Endothelial cell of umbilical vein (primary cell): ENCODE measurements around the gene PEAR1. TPM values are rescaled to one million over a fixed set of nuclear protein-coding genes. Genes with fewer than 3 reads are reported as not detected.

Experiments used
- BruUV-seq: library from RNA; stranded (reverse); fragments of 400-500 nt; replicated peaks from 2 replicates; lab custom pipeline; 2021; lab: Mats Ljungman, UMichigan
- CTCF ChIA-PET: fragments of 300-600, 350-600 bp; sonication (Branson Sonifier 250); formaldehyde crosslinking; loops from one replicate; lab custom pipeline; 2021; ENCODE audit warnings: antibody characterized with exemption, inconsistent platforms; lab: Charles Lee
- POLR2A ChIA-PET: fragments of 300-600, 350-600 bp; sonication (Branson Sonifier 250); formaldehyde crosslinking; loops from one replicate; lab custom pipeline; 2021; ENCODE audit warnings: antibody characterized with exemption, inconsistent platforms; lab: Charles Lee
- DNase-seq: peaks from one replicate; pipeline ENCODE4 v3.0.0-alpha.2; 2011; ENCODE audit warnings: low read depth, low spot score
- FAIRE-seq: peaks from 2 replicates; lab custom pipeline; 2011; peaks lifted over from hg19 to GRCh38; lab: Jason Lieb, UNC
- H2AFZ ChIP-seq: 2 replicates; pipeline ENCODE4 v1.6.0; 2012; ENCODE audit warnings: low read depth, low read length, control low read depth, inconsistent platforms
- H3K27ac ChIP-seq: 2 replicates; pipeline ENCODE4 v1.5.1; 2011; ENCODE audit warnings: low read depth, mild to moderate bottlenecking, control low read depth, low read length, moderate library complexity; ENCODE audit not compliant: insufficient read depth
- H3K27me3 ChIP-seq, 2 experiments: 2 replicates each; pipeline versions ENCODE4 v1.6.0 to v1.6.1; 2011; ENCODE audit warnings: low read length in 2 of 2, mixed read lengths in 1 of 2; ENCODE audit not compliant: control insufficient read depth in 2 of 2, insufficient read depth in 2 of 2
- H3K36me3 ChIP-seq, 2 experiments: 2 replicates in 1 of 2; 3 replicates in 1 of 2; pipeline ENCODE4 v1.5.1; 2011; ENCODE audit warnings: low read length in 2 of 2, mild to moderate bottlenecking in 1 of 2, moderate library complexity in 1 of 2; ENCODE audit not compliant: control insufficient read depth in 2 of 2, insufficient read depth in 2 of 2; ENCODE audit errors: extremely low read depth in 1 of 2
- H3K4me1 ChIP-seq: 3 replicates; pipeline ENCODE4 v1.5.1; 2011; ENCODE audit warnings: mild to moderate bottlenecking, low read length; ENCODE audit not compliant: control insufficient read depth, insufficient read depth; ENCODE audit errors: extremely low read depth
- H3K4me2 ChIP-seq: 2 replicates; pipeline ENCODE4 v1.6.1; 2011; ENCODE audit warnings: low read length, control low read depth, mixed read lengths; ENCODE audit not compliant: insufficient read depth
- H3K4me3 ChIP-seq, 3 experiments: fragments of 200-600 bp in 1 of 3; sonication (generic), shearing (Covaris generic) in 1 of 3; replicated peaks in 1 of 3; 2 replicates each; pipeline ENCODE4 v1.5.1; 2011 to 2016; ENCODE audit warnings: control low read depth in 3 of 3, low read length in 3 of 3, mild to moderate bottlenecking in 2 of 3, inconsistent platforms in 1 of 3, low read depth in 1 of 3, moderate library complexity in 1 of 3; ENCODE audit not compliant: insufficient read depth in 1 of 3
- H3K79me2 ChIP-seq: 2 replicates; pipeline ENCODE4 v1.6.0; 2012; ENCODE audit warnings: low read length, inconsistent platforms; ENCODE audit not compliant: control insufficient read depth, insufficient read depth
- H3K9ac ChIP-seq: replicated peaks from 2 replicates; pipeline ENCODE3; 2011; ENCODE audit warnings: low read length, control low read depth; ENCODE audit not compliant: insufficient read depth; ENCODE audit errors: extremely low read depth
- H3K9me1 ChIP-seq: replicated peaks from 3 replicates; pipeline ENCODE4 v1.6.0; 2011; ENCODE audit warnings: mild to moderate bottlenecking, low read length; ENCODE audit not compliant: control insufficient read depth, insufficient read depth; ENCODE audit errors: extremely low read depth
- H3K9me3 ChIP-seq: replicated peaks from 2 replicates; pipeline ENCODE4 v1.5.1; 2012; ENCODE audit warnings: low read length, inconsistent platforms; ENCODE audit not compliant: control insufficient read depth, insufficient read depth
- H4K20me1 ChIP-seq: replicated peaks from 2 replicates; pipeline ENCODE3; 2011; ENCODE audit warnings: mild to moderate bottlenecking, low read length; ENCODE audit not compliant: control insufficient read depth, insufficient read depth; ENCODE audit errors: extremely low read depth
- EZH2 ChIP-seq: IDR thresholded peaks from 2 replicates; pipeline ENCODE4 v1.6.1; 2012; ENCODE audit warnings: borderline replicate concordance, low read depth, mild to moderate bottlenecking, moderate library complexity, low read length, inconsistent platforms; ENCODE audit not compliant: severe bottlenecking
- FOS ChIP-seq: IDR thresholded peaks from 2 replicates; pipeline ENCODE4 v1.6.1; 2011; ENCODE audit warnings: mild to moderate bottlenecking, low read length, moderate library complexity, borderline replicate concordance; ENCODE audit not compliant: insufficient read depth
- GATA2 ChIP-seq: IDR thresholded peaks from 2 replicates; pipeline ENCODE4 v1.7.0; 2011; ENCODE audit warnings: low read depth, mild to moderate bottlenecking, moderate library complexity, mixed read lengths, low read length; ENCODE audit not compliant: insufficient read length, insufficient read depth
- JUN ChIP-seq: IDR thresholded peaks from 2 replicates; pipeline ENCODE4 v1.6.1; 2011; ENCODE audit warnings: borderline replicate concordance, low read depth; ENCODE audit not compliant: insufficient read length, insufficient read depth
- MYC ChIP-seq: IDR thresholded peaks from one replicate; pipeline ENCODE4 v1.6.1; 2011; ENCODE audit warnings: mild to moderate bottlenecking, low read depth, low read length
- POLR2A ChIP-seq: IDR thresholded peaks from 2 replicates; pipeline ENCODE4 v1.6.1; 2012; ENCODE audit warnings: low read depth, mild to moderate bottlenecking, control low read depth, low read length
- POLR2AphosphoS5 ChIP-seq: IDR thresholded peaks from 2 replicates; pipeline ENCODE4 v1.6.1; 2012; ENCODE audit warnings: low read depth, mild to moderate bottlenecking, control low read depth, low read length, moderate library complexity; ENCODE audit not compliant: insufficient read depth
- dilution Hi-C: fragments of 300-500 bp; cut with MboI; formaldehyde crosslinking; loops from one replicate; pipeline ENCODE4 v1.15.0; 2019; ENCODE audit warnings: low sequenced_read_pairs; ENCODE audit not compliant: extremely low pct_ligation_motif_present
- intact Hi-C: fragments of 100-400 bp; cut with micrococcal nuclease; formaldehyde crosslinking; loops from one replicate; pipeline ENCODE4 v1.10.0; 2022
- polyA plus RNA-seq, 4 experiments: library from polyadenylated mRNA; depleted of rRNA in 3 of 4; stranded (reverse) in 3 of 4; unstranded in 1 of 4; fragments of >200 nt; gene quantifications; 2 replicates each; pipeline versions ENCODE4 v1.2.1 to v1.2.3, GENCODE V29; 2011 to 2012; ENCODE audit warnings: missing spikeins in 1 of 4
- total RNA-seq: library from RNA; stranded (reverse); gene quantifications from 2 replicates; pipeline ENCODE4 v1.2.3, GENCODE V29; 2021
- TF ChIP-seq, protein P1 (sequence below): IDR thresholded peaks from 2 replicates; pipeline ENCODE4 v1.6.1; 2011; ENCODE audit not compliant: insufficient read depth, insufficient read length
- TF ChIP-seq, protein P2 (sequence below), 2 donors: IDR thresholded peaks; 1 replicate in 1 of 2; 2 replicates in 1 of 2; pipeline ENCODE4 v1.5.1; 2011; ENCODE audit warnings: low read length in 2 of 2, mild to moderate bottlenecking in 2 of 2, moderate library complexity in 2 of 2, control low read depth in 1 of 2, inconsistent platforms in 1 of 2, low read depth in 1 of 2; ENCODE audit not compliant: insufficient read depth in 1 of 2; ENCODE audit errors: extremely low read depth in 1 of 2

Gene PEAR1
- total and polyA plus RNA-seq, 2 donors (not counting 3 experiments of a cell fraction or from before 2014, with no cell fraction given): 90.7 to 106 TPM

DNA sequence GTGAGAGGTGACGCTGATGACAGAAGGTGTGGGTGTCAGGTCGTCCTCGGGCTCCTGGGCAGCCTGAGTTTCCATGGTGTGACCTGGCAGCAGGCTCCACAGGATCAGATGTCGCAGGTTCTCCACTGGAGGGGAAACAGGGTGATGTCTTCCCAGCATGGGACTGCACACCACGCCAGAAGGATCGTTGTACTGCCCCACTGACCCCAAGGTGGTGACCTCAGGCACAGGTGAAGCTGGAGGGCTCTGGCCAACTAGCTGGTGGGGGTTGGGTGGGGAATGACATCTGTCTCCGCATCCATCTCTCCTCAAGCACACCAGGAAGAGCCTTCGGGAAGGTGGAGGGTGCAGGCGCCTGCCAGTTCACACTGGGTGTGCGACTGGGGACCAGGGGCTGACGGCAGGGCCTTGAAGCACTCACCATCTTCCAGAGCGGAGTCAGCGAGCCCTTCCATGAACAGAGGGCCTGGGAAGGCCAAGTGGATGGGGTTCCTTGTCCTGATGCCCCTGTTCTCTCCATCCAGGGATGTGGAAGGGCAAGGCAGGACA, 46.3 kb downstream of the PEAR1 start:
- FAIRE-seq (no peak), DNase-seq (no peak)
- TF ChIP-seq GATA2 (no peak), POLR2AphosphoS5 (no peak), MYC (no peak), FOS (no peak), POLR2A (no peak), JUN (no peak), EZH2 (no peak)
- TF ChIP-seq, protein P1, sequence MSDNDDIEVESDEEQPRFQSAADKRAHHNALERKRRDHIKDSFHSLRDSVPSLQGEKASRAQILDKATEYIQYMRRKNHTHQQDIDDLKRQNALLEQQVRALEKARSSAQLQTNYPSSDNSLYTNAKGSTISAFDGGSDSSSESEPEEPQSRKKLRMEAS: no peak
- TF ChIP-seq, protein P2, sequence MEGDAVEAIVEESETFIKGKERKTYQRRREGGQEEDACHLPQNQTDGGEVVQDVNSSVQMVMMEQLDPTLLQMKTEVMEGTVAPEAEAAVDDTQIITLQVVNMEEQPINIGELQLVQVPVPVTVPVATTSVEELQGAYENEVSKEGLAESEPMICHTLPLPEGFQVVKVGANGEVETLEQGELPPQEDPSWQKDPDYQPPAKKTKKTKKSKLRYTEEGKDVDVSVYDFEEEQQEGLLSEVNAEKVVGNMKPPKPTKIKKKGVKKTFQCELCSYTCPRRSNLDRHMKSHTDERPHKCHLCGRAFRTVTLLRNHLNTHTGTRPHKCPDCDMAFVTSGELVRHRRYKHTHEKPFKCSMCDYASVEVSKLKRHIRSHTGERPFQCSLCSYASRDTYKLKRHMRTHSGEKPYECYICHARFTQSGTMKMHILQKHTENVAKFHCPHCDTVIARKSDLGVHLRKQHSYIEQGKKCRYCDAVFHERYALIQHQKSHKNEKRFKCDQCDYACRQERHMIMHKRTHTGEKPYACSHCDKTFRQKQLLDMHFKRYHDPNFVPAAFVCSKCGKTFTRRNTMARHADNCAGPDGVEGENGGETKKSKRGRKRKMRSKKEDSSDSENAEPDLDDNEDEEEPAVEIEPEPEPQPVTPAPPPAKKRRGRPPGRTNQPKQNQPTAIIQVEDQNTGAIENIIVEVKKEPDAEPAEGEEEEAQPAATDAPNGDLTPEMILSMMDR (IDR thresholded peaks at IDR 0.05; ENCODE audit: extremely low read depth in 1 of 2, insufficient read depth in 1 of 2, low read depth in 1 of 2, low read length in 2 of 2): no peak
- ChIA-PET CTCF (interaction anchor here (1.2 to 2.7 kb wide), 2 partner anchors 12 to 150 kb away, joined by 4 to 11 read pairs; no protein-coding TSS in a partner anchor), POLR2A (no interaction called here)
- no TSS peak for BruUV-seq
- Histone ChIP-seq H2AFZ (no peak overlapping the region), H3K27me3 (no peaks in the 10 kb centered on the region), H3K9me3 (no peaks in the 10 kb centered on the region), H3K4me1 (no peaks in the 10 kb centered on the region), H3K4me3 (no peak overlapping the region), H3K36me3 (peaks cover 8 to 44% of the 10 kb centered on the region in 2 experiments), H3K9me1 (no peaks in the 10 kb centered on the region), H3K79me2 (no peaks in the 10 kb centered on the region), H4K20me1 (no peaks in the 10 kb centered on the region), H3K27ac (no peak overlapping the region), H3K9ac (no peak overlapping the region), H3K4me2 (no peak overlapping the region)
- dilution Hi-C loops: no loop called here
- intact Hi-C loops: no loop called here
